HUDEP-2 (cell line): Measurements from ENCODE around the gene ADCY9.
"Not testable (repeated sequence)": the region's sequence is repeated elsewhere in the genome, so short reads cannot be mapped to it uniquely, and the experiment has no call there.

ENCODE experiments used
- DNase-seq, 76 experiments: peaks; one replicate each; lab custom pipeline; 2025; ENCODE audit not compliant: unreplicated experiment in 76 of 76; lab: John Stamatoyannopoulos, UW

The ADCY9 gene

DNA sequence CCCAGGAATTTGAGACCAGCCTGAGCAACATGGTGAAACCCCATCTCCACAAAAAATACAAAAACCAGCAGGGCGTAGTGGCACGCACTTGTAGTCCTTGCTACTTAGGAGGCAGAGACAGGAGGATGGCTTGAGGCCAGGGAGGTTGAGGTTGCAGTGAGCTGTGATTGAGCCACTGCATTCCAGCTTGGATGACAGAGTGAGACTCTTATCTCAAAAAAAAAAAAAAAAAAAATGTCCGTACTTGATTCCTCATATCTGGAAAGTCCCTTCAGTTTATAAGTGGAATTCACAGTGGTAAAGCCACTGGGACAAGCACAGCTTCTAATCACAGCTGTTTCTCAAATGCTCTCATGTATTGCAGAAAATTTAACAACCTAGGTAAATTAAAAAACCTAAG is 157.1 kb downstream of the ADCY9 start:
- no peak for DNase-seq

DNA sequence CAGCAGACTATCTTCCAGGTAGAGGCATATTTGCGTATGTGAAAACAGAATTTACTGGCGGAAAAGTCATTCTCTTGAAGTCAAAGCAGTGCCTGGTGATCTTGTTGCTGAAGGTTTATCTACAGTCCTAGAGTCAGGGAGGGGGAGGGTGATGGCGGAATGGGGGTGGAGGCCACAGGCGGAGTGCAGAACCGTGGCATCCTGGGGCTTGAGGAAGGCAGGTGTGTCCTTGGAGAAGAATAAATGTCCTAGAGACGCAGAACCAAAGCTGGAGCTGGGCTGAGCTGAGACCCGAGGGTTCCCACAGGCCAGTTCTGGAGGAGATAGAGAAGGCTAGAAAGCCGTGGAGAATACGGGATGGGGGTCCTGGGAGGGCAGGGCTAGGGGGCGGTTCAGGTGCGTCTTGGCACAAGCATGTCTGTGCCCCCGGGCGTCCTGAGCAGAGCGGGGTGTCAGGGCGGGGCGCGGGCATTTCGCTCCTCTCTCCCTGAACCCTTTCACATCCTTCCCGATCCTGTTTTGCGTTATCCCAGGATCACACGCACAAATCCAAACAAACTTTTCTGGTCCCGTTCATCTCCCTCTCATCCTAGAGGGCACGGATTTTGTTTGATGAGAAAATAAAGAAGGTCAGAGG is 158.8 kb downstream of the ADCY9 start:
- DNase-seq = no peak

DNA sequence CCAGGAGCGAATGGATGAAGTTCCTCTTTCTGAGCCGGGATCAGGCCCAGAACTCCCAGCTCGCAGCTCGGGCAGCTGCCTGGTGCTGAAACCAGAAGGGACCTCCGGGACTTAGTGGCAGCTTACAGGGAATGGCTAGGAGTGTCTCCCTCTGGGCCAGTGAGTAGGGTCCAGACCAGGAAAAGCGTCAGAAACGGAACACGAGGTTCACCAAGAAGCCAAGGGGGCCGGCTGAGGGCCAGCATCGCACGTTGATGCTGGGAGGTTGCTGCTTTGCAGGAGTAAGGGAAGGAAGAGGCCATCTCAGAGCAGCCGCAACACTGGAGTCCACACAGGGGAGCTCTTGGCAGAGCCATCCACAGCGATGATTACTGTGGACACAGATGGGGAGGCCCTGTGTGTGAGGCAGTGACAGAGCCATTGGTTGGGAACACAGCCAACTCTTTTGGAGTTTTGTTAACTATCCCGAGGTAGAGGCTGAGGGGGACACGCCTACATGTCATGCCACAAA is 161.8 kb downstream of the ADCY9 start:
- DNase-seq = no peak

DNA sequence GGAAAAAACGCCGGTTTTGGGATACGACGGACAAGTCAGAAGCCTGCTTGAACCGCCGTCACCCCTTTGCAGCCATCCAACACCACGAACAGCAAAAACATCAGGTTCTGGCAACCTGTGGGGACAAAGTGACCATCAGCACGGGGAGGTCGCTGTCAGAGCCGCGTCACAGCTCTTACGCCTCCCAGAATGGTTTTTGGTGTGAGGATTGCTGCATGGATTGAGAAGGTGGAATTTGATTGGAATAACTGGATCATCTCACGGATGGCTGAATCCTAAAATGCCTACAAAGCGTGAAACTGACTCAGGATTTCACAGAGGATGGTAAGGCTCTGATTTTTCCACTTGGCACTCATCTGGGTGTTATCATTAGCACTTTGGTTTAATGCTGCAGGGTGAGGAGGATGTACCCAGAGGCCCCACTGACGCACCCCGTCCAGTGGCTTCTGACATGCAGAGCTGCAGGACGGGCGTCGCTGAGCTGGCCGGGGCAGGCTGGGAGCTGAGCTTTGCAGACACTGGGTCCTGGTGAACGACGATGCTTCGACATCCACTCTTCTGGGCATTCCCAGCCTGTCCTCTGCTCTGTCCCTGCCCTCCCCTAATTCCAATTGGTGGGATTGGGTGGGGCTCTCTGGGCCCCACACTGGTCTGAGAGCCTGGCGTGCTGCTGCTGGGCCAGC is 162.4 kb downstream of the ADCY9 start:
- DNase-seq = no peak

DNA sequence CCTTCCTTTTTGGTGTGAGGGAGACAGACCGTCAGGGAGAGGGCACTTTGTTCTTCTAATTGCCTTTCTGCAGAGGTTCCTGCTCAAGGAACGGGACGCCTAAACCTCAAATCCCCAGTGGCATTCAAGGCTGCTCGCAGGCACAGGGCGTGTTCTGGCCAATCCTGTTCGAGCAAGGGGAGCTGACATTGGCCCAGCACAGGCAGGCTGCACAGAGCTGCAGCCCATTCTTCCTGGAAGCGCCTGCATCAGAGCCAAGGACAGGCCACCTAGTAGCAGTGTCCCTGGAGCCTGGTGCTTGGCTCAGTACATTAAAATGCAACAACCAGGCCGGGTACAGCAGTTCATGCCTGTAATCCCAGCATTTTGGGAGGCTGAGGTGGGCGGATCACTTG is 163.5 kb downstream of the ADCY9 start:
- no peak for DNase-seq

DNA sequence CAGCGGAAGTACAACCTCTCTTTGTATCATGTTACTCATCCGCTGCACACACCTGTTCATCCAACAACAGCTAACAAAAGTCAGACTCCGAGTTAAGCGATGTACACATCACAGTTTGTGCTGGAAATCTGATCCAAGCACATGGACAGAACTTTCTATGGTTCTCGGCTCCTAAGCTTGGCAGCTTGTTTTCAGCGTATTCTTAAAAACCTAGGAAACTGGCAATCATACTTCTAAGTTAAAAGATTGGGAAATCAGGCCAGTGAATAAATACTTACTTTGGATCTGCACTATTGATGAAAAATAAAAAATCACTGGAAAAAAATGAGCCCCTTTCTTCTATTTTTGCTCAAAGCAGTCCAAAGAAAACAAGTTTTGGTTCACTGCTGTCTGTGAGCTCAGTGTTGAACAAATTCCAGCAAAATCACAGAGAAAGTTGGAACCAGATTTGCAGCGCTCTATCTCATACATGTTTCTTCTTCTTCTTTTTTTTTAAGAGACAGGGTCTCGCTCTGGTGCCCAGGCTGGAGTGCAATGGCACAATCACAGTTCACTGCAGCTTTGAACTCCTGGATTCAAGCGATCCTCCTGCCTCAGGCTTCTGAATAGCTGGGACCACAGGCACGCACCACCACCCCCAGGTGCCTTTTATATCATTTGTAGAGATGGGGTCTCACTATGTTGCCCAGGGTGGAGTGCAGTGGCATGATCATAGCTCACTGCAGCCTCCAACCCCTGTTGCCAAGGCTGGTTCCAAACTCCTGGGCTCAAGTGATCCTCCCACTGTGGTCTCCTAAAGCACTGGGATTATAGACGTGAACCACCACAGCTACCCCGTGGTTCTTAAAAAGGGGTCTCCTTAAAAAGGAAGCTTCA is 164.1 kb downstream of the ADCY9 start:
- DNase-seq = no peak

DNA sequence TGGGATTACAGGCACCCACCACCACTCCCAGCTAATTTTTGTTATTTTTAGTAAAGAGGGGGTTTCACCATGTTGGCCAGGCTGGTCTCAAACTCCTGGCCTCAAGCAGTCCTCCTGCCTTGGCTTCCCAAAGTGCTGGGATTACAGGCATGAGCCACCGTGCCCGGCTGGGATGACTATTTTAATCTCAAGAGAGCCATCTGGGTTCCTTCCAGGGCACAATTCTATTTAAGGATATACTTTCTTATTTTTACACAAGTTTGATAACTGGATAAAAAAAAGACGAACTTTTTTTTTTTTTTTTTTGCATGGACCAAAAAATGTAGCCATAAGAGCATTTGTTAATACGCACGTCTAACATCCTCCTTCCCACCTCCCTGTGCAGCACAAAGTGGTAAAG is 164.9 kb downstream of the ADCY9 start:
- not testable (repeated sequence) for DNase-seq

DNA sequence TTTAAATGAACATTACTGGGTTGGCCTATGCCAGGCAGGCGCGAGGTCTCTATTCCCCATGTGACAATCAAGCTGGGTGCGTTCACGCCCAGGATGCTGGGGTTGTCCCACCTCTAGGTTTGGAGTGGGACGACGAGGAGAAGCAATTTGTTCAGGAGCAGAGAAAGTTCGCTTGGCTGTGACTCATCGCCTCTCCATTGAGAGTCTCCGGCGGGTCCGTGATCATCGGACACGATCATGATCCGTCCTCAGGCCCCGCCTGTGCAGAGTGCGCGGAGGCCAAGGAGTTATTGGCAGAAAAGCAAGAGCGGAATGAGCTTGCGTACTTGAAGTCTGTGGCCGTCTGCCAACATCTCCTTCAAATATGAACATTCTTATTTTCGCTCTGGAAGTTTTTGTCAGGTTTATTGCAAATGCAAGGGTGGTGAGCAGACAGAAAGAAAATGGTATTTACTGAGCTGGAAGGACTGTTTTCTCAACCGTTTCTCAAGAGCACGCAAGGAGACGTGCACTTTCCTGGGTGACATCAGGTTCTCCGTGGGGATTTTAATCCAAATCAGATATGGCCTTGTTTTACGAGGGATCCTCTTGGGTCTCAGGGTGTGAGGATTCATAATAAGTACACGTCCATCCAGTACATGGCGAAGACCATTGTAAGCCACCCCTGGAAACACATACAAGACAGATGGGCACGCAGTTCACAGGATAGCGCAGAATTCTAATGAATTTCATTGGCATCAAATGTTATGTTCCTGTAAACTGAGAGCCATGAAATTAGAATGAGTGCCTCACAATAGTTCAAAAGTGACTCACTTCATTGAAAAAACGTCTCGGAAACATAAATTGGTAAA is 165.7 kb downstream of the ADCY9 start:
- DNase-seq = no peak

DNA sequence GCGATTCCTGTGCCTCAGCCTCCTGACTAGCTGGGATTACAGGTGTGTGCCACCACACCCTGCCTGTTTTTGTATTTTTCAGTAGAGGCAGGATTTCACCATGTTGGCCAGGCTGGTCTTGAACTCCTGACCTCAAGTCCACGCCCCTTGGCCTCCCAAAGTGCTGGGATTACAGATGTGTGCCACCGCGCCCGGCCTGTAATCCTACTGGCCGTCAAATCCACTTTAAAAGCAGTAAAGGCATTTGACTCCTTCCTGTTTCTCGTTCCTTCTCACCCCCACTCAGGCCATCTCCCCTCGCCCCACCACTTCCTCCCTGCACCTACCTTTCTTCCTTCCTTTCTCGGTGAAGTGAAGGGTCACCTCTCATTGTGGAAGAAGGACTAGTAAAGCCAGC is 166.3 kb downstream of the ADCY9 start:
- DNase-seq = no peak

DNA sequence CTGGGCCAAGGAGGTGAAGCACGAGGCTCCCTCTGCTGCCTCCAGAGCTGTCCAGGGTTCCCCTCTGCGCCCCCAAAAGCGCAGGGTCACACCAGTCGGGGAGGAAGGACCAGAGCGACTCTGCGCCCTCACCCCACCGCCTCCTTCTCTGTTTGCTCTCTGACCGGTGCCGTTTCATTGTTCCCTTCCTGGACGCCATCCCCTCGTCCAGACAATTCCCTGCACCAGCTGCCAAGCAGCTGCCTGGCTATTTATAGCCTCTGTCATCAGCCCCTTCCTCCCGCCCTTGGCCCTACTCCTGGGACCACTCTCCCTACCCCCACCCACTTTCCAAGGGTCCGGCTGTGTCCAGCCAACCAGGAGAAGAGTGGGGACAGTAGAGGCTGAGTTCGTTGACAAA is 167.0 kb downstream of the ADCY9 start:
- no peak for DNase-seq

DNA sequence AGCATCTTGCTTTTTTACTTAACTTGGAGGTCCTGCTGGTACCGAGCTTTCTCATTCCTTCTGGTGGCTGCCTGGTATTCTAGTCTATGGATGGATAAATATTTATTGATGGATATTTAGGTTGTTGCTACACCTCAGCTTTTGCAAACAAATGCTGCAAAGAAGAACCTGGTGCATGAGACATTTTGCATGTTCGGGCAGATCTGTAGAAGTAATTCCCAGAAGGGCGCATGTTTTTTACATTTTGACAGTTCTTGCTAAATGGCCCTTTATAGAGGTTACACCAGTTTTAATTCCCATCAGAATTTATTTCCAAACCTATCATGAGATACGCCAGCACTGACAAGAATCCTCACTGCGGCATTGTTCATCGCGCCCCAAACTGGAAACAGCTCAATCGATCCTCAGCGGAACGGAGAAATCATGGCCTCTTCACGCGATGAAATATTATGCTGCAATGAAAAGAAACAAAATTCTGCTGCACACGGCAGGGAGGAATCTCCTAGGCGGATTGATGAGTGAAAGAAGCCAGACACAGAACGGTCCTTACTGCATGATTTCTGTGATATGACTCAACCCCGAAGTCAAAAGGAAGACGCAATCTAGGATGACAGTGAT is 167.8 kb downstream of the ADCY9 start:
- no peak for DNase-seq

DNA sequence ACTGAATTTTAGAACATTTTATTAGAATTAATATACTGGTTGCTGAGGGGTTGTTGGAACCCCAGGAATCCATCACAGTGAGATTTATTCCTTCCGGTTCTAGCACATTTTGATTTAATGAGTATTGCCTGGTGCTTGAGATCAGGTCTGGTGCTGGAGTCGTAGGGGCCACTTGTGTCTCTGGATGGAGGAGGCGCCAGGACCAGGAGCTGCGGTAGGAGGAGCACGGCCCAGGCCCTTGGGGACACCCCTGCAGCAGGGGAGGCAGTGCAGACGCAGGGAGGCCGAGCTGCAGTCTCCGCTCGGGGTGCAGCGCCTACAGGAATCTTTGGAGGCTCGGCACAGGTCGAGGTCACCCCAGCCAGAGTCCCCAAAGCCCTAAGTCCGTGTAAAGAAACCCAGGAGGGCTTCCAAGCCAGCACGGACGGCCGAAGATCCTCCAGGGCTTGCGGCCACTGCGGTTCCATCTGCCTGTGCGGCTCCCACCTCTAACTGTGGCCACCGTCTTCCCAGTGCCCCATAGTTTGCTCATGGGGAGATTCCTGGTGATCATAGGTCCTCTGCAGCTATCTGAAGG is 169.6 kb downstream of the ADCY9 start:
- no peak for DNase-seq

DNA sequence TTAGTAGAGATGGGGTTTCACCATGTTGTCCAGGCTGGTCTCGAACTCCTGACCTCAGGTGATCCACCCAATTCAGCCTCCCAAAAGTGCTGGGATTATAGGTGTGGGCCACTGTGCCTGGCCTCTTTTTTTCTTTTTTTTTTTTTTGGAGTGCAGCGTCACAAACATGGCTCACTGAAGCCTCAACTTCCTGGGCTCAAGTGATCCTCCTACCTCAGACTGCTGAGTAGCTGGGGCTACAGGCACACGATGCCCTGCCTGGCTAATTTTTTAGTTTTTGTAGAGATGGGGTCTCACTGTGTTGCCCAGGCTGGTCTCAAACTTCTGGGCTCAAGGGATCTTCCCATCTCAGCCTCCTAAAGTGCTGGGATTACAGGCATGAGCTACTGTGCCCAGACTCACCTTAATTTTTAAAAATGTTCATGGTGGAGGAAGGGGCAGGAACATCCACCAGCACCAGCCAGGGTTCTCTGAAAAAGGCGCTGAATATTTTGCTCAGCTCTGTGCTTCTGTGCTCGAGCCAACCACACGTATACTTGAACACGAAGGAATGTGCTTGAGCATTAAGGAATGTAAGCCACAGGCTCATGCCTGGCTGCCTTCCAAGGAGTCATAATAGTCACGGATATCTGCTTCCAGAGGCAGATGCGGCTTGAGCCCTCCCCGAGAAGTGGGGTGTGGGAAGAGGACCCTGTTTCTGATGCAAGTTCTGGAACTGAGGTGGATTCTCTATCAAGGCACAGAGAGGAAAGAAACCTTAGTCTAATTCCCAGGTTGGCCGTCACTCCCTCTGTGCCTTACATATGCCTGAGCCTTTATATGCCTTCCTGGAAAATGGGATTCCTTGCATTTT is 170.3 kb downstream of the ADCY9 start:
- no peak for DNase-seq

DNA sequence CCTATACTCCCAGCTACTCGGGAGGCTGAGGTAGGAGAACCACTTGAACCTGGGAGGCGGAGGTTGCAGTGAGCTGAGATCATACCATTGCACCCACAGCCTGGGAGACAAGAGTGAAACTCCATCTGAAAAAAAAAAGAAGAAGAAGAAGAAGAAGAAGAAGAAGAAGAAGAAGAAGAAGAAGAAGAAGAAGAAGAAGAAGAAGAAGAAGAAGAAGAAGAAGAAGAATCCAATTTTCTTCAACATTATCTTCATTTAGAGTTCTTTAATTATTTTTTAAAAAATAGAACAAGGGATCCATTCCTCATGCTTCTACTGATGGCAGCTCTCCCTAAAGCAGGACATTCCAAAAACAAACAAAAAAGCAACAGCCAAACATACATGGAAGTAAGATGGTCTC is 171.8 kb downstream of the ADCY9 start:
- DNase-seq = not testable (repeated sequence)

DNA sequence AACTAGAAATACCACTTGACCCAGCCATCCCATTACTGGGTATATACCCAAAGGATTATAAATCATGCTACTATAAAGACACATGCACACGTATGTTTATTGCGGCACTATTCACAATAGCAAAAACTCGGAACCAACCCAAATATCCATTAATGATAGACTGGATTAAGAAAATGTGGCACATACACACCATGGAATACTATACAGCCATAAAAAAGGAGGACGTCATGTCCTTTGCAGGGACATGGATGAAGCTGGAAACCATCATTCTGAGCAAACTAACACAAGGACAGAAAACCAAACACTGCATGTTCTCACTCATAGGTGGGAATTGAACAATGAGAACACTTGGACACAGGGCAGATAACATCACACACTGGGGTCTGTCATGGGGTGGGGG is 174.1 kb downstream of the ADCY9 start:
- DNase-seq = not testable (repeated sequence)

DNA sequence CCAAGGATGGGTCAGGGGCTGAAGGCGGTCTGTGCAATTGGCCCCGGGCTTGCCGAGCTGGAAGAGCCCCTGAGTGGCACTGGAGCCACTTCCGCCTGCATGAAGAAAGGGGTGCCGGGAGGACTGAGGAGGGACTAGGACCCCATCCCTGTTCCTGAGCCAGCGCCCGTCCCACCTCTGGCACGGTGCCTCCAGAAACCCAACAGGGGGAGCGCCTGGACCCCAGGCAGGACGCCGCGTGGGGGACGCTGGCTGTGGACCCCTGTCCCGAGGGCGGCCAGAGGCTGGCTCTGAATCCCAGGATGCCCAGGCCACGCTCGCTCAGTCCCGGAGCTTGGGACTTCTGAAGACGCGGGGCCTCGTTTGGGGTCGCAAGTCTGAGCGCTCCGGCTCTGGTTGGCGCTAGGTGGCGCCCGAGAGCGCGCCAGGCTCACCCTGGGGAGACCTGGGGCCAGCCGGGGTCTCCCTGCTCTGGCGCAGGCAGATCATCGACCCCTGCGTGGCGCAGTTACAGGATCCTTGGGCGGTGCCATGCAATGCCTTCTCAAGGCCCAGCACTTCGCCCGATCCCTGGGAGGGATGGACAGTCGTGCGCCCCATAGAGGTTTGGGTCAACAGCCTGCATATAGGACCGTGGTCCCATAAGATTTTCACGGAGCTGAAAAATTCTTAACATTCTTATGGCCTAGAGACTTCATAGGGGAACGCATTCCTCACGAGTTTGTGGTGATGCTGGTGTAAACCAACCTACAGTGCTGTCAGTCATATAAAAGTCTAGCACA is 177.2 kb downstream of the ADCY9 start:
- DNase-seq = peak in 19 of 76 experiments; percentile 0 to 37 (median 12)

DNA sequence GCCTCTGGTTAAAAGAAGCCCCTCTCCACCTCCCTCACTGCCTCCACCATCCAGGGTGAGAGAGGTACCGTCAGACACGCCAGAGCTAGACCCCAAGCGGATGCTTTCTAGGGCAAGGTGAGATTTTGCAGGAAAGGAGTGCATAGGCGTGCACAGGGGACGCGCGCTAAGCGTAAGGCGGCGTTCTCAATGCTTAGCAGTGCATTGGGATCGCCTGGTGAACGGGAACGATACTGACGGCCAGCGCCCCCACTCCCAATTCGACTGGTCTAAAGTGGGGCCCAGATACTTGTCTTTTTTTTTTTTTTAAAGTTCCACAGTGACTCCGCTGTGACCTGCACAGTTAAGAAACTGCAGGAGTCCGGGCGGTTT is 177.8 kb downstream of the ADCY9 start:
- DNase-seq = no peak
